Right ventricle myocardium superior (tissue), 1 donor: ENCODE data around the gene LUZP2. TPM values are rescaled to one million over a fixed set of nuclear protein-coding genes. Genes with fewer than 3 reads are reported as not detected.
"Not testable (repeated sequence)": the region's sequence is repeated elsewhere in the genome, so short reads cannot be mapped to it uniquely, and the experiment has no call there.

Source experiments
- ATAC-seq: fragments of 200-7000 bp; cut with Tn5 transposase; one replicate; pipeline ENCODE4 v1.9.1; 2020; ENCODE audit warnings: mild to moderate bottlenecking; ENCODE audit not compliant: poor library complexity
- DNase-seq: peaks from one replicate; pipeline ENCODE4 v3.0.0-alpha.2; 2020
- intact Hi-C: fragments of 100-400 bp; cut with DNase I; formaldehyde crosslinking; loops from one replicate; pipeline ENCODE4 v1.11.2; 2022
- total RNA-seq: library from RNA; stranded (reverse); fragmentation: NEBNext Ultra II Directional; extraction: Animal tissue kit (Norgen Biotek cat#: 25700); gene quantifications from one replicate; pipeline ENCODE4 v1.2.1, GENCODE V29; 2021
- donor health status: DM: no; HTN: yes; CAD: no; lungs with severe emphysema.

LUZP2 gene
- total RNA-seq, 1 donor from 2014 or later = not detected

DNA sequence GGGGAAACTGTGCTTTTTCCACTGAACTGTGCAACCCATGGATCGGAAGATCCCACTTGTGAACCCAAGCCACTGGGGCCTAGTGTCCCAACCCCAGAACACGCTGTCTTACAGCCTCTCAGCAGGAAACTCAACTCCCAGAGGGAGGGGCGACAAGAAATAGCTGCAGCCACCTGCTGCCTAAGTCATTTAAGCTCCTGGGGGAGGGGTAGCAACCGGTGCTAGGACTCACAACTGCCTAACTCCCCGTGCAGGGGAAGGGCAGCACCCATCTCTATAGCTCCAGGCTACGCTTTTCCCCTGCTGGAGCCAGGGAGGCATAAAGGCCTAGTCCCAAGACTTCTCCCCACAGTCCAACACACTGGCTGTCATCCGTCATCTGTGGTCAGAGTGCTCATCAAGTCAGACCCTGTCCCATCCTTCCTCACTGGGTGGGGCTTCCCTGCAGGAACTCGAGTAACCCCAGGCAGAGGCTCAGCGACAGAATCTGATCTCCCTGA, 363.0 kb downstream of the LUZP2 start:
- intact Hi-C loops = no loop called here
- DNase-seq = no peak

GRCh38 chr11:24861440-24861839, 364.6 kb downstream of the LUZP2 start:
- DNase-seq (no peak), ATAC-seq (no peak)
- intact Hi-C loops = no loop called here

More for the DNA sequence above, 363.0 kb downstream of the LUZP2 start:
- ATAC-seq = no peak

DNA sequence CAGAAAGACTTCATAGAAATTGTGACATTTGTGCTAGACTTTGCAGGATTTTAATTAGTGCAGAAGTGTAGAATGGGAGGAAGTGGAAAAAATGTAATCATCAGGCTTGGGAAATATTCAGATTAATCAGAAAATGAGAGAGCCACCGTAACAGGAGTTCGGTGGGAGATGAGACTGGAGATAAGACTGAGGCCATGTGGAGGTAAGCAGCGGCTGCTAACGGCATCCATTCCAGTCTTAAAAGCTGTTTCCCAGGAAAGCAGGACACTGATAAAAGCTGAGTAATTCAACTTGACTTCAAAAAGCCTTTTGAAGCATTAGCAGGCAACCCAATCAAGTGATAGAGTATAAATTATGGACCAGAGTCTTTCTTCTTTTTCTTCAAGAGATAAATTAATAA, 369.9 kb downstream of the LUZP2 start:
- ATAC-seq (no peak), DNase-seq (no peak)
- intact Hi-C loops = no loop called here

DNA sequence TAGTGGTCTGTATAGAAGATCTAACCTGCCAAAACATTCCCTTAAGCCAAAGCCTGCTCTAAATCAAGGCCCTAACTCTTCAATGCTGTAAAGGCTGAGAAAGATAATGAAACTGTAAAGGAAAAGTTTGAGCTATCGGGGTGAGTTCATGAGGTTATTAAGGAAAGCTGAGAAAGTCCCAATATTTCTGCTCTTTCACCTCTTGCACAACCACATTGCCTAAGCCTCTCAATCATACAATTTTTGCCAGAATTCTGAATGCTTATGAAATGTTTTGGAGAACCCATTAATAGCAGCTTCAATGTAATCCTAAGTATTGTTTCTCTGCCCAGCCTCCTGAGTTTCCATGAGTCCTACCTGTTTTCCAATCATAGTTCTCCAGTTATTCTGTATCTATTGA, 373.2 kb downstream of the LUZP2 start:
- intact Hi-C loops = no loop called here
- DNase-seq (no peak), ATAC-seq (no peak)

DNA sequence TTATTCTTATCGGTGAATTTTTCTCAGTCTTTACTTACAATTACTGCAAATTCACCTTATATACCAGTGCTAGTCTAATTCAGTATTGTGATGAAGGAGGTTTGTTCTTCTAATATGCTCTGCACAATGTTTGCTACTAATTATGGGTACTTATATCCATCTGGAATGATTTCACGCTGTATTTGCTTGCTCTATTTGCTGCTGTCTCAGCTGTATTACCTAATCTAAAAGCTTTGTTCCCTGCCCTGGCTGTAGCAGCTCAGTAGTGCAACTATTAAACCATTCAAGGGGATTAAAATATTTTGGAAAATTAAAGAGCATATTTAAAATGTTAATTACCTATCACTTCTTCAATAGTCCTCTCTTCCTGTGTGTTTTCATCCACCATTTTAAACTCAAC, 375.3 kb downstream of the LUZP2 start:
- DNase-seq (no peak), ATAC-seq (no peak)
- intact Hi-C loops = no loop called here

GRCh38 chr11:24872651-24873311, 375.9 kb downstream of the LUZP2 start:
- DNase-seq (no peak), ATAC-seq (no peak)
- intact Hi-C loops = no loop called here

GRCh38 chr11:24880962-24881361, 384.1 kb downstream of the LUZP2 start:
- intact Hi-C loops = no loop called here
- DNase-seq (no peak), ATAC-seq (no peak)

- DNase-seq = no peak
- intact Hi-C loops = no loop called here
- ATAC-seq = no peak
Measured at GRCh38 chr11:24885580-24886173, 388.8 kb downstream of the LUZP2 start.

DNA sequence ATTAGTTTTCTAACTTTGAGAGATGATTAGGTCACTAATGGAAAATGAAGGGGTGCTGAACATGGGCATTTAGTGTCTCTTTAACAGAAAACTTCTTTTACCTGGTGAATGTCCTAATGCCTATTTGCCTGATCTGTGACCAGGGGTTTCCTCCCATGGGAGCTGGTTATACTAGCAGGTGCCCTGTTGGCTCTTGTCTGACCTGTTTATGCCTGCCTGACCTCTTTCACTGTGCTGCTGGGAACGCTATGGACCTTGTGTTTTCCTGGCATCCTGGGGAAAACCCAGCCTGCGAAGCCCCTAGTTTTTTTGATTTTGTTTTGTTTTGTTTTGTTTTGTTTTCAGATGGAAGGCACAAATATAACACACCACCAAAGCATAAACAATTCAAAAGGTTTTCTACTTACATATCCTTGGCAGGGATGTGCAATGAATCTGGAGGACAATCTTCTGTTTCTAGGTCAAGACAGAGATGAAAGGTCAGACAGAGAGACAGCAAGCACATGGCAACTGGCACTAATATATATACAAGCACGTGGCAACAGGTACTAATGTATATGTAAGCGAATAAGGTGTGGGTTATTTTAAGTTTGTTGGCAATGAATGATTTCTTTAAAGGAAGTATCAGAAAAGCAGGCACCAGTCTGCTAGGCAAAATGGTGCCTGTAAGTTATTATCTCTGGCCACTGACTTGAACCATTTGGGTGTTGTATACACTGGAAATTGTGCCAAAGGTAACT, 390.2 kb downstream of the LUZP2 start:
- intact Hi-C loops = no loop called here
- no peak for DNase-seq
- no peak for ATAC-seq

- DNase-seq (no peak), ATAC-seq (no peak)
- intact Hi-C loops = no loop called here
Measured at GRCh38 chr11:24890426-24890825, 393.6 kb downstream of the LUZP2 start.

DNA sequence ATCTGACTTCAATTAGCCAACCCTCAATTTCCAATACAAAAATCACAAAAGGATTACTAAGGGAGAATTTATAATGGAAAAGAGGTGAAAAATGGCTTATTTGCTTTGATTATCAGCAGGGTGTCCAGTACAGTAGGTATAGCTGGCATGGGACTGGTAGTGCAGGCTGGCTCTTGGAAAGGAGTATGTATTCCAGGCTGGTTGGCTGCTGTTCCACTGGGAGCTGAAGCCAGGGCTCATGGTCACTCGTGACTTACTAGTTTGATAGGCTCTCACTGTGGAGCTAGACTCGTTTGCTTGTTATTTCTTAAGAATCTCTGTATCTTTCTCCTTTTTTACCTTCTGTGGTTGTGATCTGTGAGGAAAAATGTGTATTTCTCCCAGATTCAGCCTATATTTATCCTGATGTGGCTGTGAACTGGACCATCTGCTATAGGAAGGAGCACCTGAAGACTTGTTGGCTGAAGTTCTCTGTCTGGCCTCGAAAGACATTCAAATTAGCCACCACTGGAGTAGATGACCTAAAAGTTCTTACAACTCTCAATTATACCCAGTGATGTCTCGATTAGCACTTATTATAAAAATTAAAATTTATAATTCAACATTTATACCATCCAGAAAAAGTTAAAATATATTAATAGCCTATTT, 395.1 kb downstream of the LUZP2 start:
- DNase-seq, intact Hi-C loops: not testable (repeated sequence)
- peak; percentile 83 for ATAC-seq

DNA sequence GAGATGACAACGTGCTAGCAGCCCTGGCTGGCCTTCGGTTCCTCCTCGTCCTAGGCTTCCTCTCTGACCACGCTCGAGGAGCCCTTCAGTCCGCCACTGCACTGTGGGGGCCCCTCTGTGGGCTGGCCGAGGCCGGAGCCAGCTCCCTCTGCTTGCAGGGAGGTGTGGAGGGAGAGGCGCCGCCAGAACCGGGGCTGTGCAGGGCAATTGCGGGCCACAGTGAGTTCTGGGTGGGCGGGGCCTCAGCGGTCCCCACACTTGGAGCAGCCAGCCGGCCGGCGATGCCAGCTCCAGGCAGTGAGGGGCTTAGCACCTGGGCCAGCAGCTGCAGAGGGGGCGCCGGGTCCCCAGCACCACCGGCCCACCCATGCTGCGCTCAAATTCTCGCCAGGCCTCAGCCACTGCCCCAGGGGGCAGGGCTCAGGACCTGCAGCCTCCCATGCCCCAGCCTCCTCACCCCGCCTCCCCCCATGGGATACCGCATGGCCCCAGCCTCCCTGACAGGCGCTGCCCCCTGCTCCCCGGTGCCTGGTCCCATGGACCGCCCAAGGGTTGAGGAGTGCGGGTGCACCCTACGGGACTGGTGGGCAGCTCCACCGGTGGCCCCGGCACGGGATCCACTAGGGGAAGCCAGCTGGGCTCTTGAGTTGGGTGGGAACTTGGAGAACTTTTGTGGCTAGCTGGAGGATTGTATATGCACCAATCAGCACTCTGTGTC, 399.4 kb downstream of the LUZP2 start:
- no peak for DNase-seq
- intact Hi-C loops = no loop called here

DNA sequence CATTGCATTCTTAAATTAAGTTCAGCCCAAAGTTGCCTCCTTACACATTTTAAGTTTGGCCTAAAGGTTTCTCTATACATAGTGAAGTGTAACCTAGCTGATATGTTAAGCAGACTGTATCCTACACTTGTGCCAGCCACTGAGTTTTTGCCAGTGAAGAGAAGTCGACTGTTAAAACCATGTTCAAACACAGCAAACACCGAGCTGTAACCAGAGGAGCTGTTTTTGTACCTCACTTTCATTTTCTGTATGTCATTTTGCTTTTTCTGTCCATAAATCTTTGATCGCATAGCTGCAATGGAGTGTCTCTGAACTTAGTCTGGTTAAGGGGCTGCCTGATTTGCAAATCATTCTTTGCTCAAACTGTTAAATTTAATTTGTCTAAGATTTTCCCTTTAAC, 403.7 kb downstream of the LUZP2 start:
- ATAC-seq (no peak), DNase-seq (no peak)
- intact Hi-C loops = no loop called here

More for the DNA sequence above, 399.4 kb downstream of the LUZP2 start:
- no peak for ATAC-seq

DNA sequence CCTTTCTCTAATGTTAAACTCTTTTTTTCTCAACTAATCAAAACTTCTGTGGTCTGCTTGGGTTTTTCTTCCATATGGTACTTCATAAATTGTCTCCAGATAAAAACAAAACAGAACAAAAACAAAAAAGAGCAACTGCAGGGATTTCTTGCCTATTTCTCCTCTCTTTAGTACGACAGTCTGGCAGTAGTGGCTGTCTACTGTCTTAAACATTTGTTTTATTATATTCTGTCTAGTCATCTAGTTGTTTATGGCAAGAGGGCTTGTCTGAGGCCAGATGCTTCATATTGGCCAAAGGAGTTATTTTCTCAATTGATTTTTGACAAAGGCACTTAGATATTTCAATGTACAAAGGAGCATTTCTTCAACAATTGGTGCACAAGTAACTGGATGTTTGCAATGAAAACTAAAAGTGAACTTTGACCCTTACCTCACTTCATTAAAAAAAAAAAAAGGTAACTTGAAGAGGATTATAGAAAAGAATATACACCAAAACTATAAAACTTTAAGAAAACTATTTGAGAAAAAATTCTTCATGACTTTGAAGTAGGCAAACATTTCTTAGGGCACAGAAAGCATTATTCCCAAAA, 404.2 kb downstream of the LUZP2 start:
- DNase-seq (no peak), ATAC-seq (no peak)
- intact Hi-C loops = no loop called here

DNA sequence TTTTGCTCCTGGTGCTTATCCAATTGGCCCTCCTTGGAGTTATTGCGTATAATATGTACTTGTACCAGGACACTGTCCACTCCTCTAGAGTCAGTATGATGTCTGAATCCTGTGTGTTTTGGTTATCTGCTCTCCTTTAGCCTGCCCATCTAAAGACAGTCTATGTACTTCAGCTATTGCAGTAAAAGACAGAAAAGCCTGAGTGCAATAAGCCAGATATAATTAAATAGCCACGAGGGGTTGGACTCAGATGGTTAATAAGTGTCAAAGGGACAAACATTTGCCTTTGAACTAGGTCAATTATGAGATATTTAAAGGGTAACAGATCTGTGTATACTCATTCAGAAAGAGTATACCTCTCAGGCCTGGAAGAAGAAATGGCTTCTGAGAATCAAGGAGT, 406.7 kb downstream of the LUZP2 start:
- no peak for ATAC-seq
- no peak for DNase-seq
- intact Hi-C loops = no loop called here

DNA sequence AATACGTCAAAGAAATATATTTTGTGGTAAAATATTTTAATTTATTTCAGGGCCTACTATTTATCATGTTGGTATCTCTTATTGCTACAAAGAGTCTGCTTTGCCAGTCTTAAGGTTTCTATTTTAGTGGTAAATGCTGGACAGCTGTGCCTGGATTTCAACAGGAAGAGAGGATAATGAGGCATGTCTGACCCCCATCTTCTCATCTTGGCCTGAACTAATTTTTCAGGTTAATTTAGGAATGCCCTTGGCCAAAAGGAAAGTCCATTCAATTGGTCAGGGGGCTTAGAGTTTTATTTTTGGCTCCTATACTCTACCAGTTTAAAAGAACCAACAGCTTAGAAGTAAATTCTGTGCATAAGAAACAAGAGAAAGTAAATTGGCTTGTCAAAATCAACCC, 428.2 kb downstream of the LUZP2 start:
- intact Hi-C loops = no loop called here
- DNase-seq = no peak

DNA sequence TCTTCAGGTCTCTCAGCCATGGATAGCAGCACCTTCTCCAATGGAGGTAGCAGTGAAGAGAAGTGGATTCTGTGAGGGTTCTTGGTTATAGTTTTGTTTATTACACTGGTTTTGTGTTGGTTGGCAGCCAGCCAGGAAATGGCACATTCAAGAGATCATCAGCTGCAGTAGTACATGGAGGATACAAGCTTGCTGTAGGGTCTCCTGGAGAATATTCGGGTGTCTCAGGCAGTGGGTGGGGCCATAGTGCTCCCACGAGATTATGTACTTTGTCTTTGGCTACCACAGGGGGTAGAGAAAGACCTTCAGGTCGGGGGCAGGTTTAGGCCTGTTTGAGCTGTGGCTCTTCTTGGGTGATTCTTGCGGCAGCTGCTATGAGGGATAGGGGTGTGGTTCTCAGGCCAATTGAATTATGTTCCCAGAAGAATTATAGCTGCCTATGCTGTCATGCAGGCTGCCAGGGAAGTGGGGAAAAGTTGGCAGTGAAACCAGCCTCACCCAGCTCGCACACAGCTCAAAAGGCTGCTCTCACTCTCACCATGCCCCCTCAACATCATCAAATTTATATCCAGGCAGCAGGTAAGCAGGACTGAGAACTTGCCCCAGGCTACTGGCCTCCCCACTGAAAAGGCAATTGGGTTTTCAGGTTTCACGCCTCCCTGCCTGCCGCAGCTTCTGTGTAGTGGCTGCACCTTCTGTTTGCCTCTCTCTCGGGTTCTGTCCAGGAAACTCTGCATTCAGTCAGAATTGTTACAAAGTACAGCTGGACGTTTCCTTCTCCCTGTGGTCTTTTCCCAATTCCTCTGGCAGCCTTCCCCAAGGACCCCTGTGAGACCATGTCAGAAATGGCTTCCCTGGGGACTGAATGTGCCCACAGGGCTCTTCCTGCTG, 435.5 kb downstream of the LUZP2 start:
- no peak for ATAC-seq
- DNase-seq = no peak
- intact Hi-C loops = no loop called here

More for the DNA sequence above, 428.2 kb downstream of the LUZP2 start:
- no peak for ATAC-seq
